NCI-H2196 treated with DMSO at 0.1 percent for 48 hours (cell line): Measurements from ENCODE around the gene PARP15.
A peak's percentile ranks its signal among the peaks of the same experiment; 100 is the strongest.

Experiments
- DNase-seq: peaks from one replicate; lab custom pipeline; 2025; ENCODE audit not compliant: unreplicated experiment; lab: John Stamatoyannopoulos, UW

The PARP15 gene

DNA sequence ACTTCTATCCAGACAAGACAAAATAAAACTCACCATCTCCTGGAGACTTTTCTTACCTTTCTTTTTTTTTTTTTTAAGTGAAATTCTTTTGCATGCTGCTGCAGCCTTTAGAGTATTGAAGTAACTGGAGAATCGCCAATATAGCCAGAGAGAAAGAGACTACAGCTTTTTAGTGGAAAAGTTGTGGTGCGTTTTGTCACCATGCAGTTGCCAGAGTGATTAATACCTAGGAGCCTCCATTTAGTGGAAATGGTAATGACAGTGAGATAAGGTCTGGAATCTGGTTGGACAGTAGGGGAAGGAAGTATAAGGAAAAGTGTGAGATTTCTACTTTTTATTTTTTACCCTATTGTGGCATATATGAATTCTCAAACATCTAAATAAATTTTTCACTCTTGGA, 85.1 kb downstream of the PARP15 start:
- DNase-seq = no peak

DNA sequence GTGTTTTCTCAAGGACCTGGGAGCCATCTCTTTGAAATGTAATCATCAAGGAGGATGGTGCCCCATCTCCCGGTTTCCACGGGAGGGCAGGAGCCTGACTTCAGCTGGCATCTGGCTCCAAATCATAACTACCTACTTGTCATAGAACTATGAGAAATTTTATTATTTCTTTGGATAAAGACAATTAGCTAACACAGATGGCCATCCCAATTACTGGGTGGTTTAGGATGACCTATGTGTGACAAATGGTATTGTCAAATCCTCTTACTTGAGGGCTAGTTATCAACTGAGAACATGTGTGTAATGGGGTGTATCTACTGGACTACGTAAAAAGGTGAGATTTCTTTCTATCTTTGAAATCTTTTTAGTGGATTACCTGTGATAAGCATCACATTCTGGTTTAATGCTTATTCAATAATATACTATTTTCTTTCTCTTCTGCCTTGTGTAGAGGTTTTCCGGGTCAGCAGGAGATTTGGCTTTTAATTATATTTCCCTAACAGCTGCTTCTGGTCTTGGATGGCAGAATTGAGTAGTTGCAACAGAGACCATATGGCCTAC, 87.9 kb downstream of the PARP15 start:
- DNase-seq = no peak

- DNase-seq = no peak
Observed at GRCh38 chr3:122665881-122666280, 88.4 kb downstream of the PARP15 start.

- DNase-seq = no peak
Observed at GRCh38 chr3:122668930-122669730, 91.7 kb downstream of the PARP15 start.

GRCh38 chr3:122671553-122671952, 94.1 kb downstream of the PARP15 start:
- DNase-seq = no peak

DNA sequence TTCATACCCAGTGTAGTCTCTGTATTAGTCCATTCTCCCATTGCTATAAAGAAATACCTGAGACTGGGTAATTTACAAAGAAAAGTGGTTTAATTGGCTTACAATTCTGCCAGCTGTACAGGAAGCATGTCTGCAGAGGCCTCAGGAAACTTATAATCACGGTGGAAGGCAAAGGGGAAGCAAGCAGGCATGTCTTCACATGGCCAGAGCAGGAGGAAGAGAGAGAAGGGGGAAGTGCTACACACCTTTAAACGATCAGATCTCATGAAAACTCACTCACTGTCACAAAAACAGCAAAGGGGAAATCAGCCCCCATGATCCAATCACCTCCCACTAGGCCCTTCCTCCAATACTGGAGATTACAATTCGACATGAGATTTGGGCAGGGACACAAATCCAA, 96.9 kb downstream of the PARP15 start:
- no peak for DNase-seq

DNA sequence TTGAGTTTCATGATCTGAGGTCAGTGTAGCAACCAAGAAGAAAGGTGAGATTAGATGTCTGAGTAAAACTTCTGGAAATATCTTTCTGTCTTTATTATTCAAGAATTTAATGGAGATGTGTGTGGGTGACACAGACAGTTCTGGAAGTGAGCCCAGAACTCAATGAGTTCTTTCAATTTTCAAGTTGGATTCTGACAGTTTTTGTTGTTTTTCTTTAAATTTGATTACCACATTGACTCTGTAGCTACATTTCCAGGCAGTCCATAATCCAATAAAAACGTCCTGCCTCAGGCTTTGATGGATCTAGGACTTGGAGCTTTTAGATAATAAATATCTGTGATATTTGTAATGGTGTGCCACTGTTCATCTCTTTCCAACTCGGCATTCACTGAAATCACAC, 99.3 kb downstream of the PARP15 start:
- no peak for DNase-seq

DNA sequence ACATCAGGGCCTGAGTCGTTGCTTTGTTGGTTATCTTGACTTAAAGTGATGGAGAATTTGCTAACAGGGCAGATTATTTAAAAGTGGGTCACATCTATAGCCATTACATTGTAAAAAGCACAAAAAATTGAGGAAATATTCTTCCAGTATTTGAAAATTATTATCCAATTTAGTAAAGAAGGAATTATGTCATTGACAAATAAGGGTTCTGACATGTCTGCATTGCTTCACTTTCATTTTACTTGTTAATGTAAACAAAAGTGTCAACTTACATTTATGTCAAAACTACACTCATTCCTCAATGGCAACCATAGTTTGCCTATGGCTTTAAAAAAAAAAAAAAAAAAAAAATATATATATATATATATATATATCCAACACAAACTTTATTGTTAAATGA, 99.8 kb downstream of the PARP15 start:
- no peak for DNase-seq

GRCh38 chr3:122678506-122678905, 101.1 kb downstream of the PARP15 start:
- DNase-seq = no peak

GRCh38 chr3:122679085-122679881, 101.8 kb downstream of the PARP15 start:
- DNase-seq = peak; percentile 81

- DNase-seq = peak; percentile 56
Observed at GRCh38 chr3:122679882-122680474, 102.5 kb downstream of the PARP15 start.

- DNase-seq = peak; percentile 53
Observed at GRCh38 chr3:122680475-122681283, 103.2 kb downstream of the PARP15 start, which contains the start of gene PARP14. PARP14 (plus strand) TSS chr3:122680839; CDS start chr3:122680884, 45 bp downstream.

GRCh38 chr3:122681284-122681973, 104.0 kb downstream of the PARP15 start:
- DNase-seq = no peak

- DNase-seq = no peak
Observed at GRCh38 chr3:122681974-122682409, 104.5 kb downstream of the PARP15 start.

DNA sequence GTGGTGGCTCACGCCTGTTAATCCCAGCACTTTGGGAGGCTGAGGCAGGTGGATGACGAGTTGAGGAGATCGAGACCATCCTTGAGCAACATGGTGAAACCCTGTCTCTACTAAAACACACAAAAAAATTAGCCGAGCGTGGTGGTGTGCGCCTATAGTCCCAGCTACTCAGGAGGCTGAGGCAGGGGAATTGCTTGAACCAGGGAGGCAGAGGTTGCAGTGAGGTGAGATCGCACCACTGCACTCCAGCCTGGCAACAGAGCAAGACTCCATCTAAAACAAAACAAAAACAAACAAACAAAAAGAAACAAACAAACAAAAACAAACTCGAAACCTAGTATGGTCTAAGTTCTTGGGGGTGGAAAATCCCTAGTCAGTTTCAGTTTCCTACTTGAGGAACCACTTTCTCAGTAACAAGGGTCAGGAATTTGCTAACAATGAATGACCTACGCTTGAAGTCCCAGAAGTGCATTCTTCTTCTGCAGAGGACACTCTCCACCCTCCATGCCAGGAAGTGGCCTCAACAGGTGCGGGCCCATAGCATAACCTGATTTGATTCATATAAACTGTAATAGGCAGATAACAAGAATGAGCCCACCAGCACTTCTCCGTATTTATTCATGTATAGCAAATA, 105.4 kb downstream of the PARP15 start:
- peak; percentile 33 for DNase-seq

DNA sequence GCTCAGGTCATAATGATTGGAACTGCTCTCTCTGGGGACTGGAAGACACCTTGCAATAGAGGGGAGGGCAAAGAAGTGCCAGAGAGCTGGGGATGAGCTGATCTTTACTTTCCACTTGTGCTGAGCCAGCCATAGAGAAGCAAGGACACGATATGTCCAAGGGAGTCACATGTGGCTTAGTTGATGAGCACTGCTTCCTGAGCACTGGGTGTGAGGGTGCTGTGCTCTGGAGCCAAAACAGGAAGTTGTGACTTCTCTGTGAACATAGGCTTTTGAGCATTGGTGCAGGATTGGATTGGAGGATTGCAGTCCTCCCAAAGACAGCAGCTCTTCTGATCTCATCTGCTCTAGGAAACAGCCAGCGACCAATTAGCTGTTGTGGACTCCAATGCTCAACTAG, 109.8 kb downstream of the PARP15 start:
- DNase-seq = no peak
